Panc1 (cell line): ENCODE data around the gene AP3S2. TPM values are rescaled to one million over a fixed set of nuclear protein-coding genes. Genes with fewer than 3 reads are reported as not detected.

ENCODE experiments used
- ATAC-seq: fragments of 200-7000 bp; cut with Tn5 transposase; 2 replicates; pipeline ENCODE4 v1.9.1; 2020; ENCODE audit warnings: mild to moderate bottlenecking, moderate library complexity
- BruUV-seq: library from RNA; stranded (reverse); fragments of 400-500 nt; replicated peaks from 2 replicates; lab custom pipeline; 2021; lab: Mats Ljungman, UMichigan
- CTCF ChIA-PET: fragments of 300-600 bp; sonication (Branson Sonifier 250); formaldehyde crosslinking; loops from one replicate; lab custom pipeline; 2022; ENCODE audit warnings: antibody characterized with exemption; lab: Charles Lee
- POLR2A ChIA-PET: fragments of 300-600 bp; sonication (Branson Sonifier 250); formaldehyde crosslinking; loops from one replicate; lab custom pipeline; 2022; ENCODE audit warnings: antibody characterized with exemption; lab: Charles Lee
- DNase-seq: peaks from one replicate; pipeline ENCODE4 v3.0.0-alpha.2; 2010; ENCODE audit warnings: low read depth, low spot score
- H3K27ac ChIP-seq: 2 replicates; pipeline ENCODE4 v1.5.1; 2011; ENCODE audit warnings: mild to moderate bottlenecking, low read length, inconsistent platforms
- H3K27me3 ChIP-seq: fragments of 200-500 bp; sonication (Bioruptor generic); 2 replicates; pipeline ENCODE4 v1.6.0; 2014; ENCODE audit warnings: low read length, inconsistent platforms; ENCODE audit not compliant: control insufficient read depth, insufficient read depth
- H3K36me3 ChIP-seq: fragments of 200-500 bp; sonication (Bioruptor generic); 2 replicates; pipeline ENCODE4 v1.5.1; 2014; ENCODE audit warnings: inconsistent platforms, mild to moderate bottlenecking, low read length, moderate library complexity; ENCODE audit not compliant: control insufficient read depth, insufficient read depth
- H3K4me1 ChIP-seq: 2 replicates; pipeline ENCODE4 v1.5.1; 2011; ENCODE audit warnings: inconsistent platforms, mild to moderate bottlenecking, low read length, moderate library complexity; ENCODE audit not compliant: control insufficient read depth, insufficient read depth
- H3K4me3 ChIP-seq, 2 experiments: 2 replicates each; pipeline ENCODE4 v1.5.1; 2011 to 2012; ENCODE audit warnings: low read depth in 2 of 2, low read length in 2 of 2, mild to moderate bottlenecking in 2 of 2, inconsistent platforms in 1 of 2, moderate library complexity in 1 of 2
- H3K9me3 ChIP-seq: fragments of 200-500 bp; sonication (Bioruptor generic); 2 replicates; pipeline ENCODE4 v1.5.1; 2014; ENCODE audit warnings: low read depth, mild to moderate bottlenecking, inconsistent platforms, low read length, moderate library complexity; ENCODE audit not compliant: control insufficient read depth, insufficient read depth
- CTCF ChIP-seq: fragments of 450-650 bp; IDR thresholded peaks from 2 replicates; pipeline ENCODE4 v1.5.1; 2017; ENCODE audit warnings: mild to moderate bottlenecking
- POLR2AphosphoS5 ChIP-seq: IDR thresholded peaks from 2 replicates; pipeline ENCODE4 v1.6.1; 2012; ENCODE audit warnings: mild to moderate bottlenecking, low read depth, low read length, moderate library complexity
- REST ChIP-seq, 2 experiments: IDR thresholded peaks; 2 replicates each; pipeline ENCODE4 v1.6.1; 2011 to 2012; ENCODE audit warnings: low read depth in 2 of 2, control low read depth in 1 of 2, low read length in 1 of 2, mild to moderate bottlenecking in 1 of 2, moderate library complexity in 1 of 2; ENCODE audit not compliant: insufficient read depth in 1 of 2
- SIN3A ChIP-seq: IDR thresholded peaks from 2 replicates; pipeline ENCODE4 v1.6.1; 2012; ENCODE audit warnings: low read depth, mild to moderate bottlenecking, low read length, moderate library complexity, borderline replicate concordance; ENCODE audit not compliant: insufficient read depth
- TCF7L2 ChIP-seq: IDR thresholded peaks from 2 replicates; pipeline ENCODE4 v1.6.1; 2011; ENCODE audit warnings: mild to moderate bottlenecking, low read depth, low read length, inconsistent platforms
- in situ Hi-C: cut with HindIII; loops from 2 replicates; pipeline ENCODE4 v1.10.0; 2016; ENCODE audit warnings: low sequenced_read_pairs, low pct_unique_long_range_greater_than_20kb
- intact Hi-C: fragments of 100-400 bp; cut with micrococcal nuclease; formaldehyde crosslinking; loops from one replicate; pipeline ENCODE4 v1.10.0; 2022; ENCODE audit not compliant: unreplicated experiment
- total RNA-seq: library from RNA; stranded (reverse); gene quantifications from one replicate; pipeline ENCODE4 v1.2.1, GENCODE V29; 2021; ENCODE audit not compliant: unreplicated experiment

The AP3S2 gene
- total RNA-seq, 1 experiment from 2014 or later: 24.6 TPM

- Histone ChIP-seq H3K27ac (no peak overlapping the region), H3K4me1 (no peaks in the 10 kb centered on the region), H3K4me3 (no peak overlapping the region), H3K36me3 (no peaks in the 10 kb centered on the region; the same call in 1 of the 2 replicates), H3K27me3 (no peaks in the 10 kb centered on the region), H3K9me3 (no peaks in the 10 kb centered on the region)
- ChIA-PET POLR2A (no interaction called here), CTCF (no interaction called here)
- DNase-seq (no peak), ATAC-seq (no peak)
- TF ChIP-seq SIN3A: no peak
- no peak for TF ChIP-seq CTCF
- no peak for TF ChIP-seq POLR2AphosphoS5
- no peak for TF ChIP-seq TCF7L2
- TF ChIP-seq REST (IDR thresholded peaks at IDR 0.05; ENCODE audit: insufficient read depth in 1 of 2, low read depth in 2 of 2, low read length in 1 of 2): no peak
- BruUV-seq: no TSS peak
- intact Hi-C loops (no loop called here), in situ Hi-C loops (no loop called here)
Measured at GRCh38 chr15:89792106-89792805, 101.5 kb downstream of the AP3S2 start.

GRCh38 chr15:89790661-89791060 lies 103.1 kb downstream of the AP3S2 start:
- Histone ChIP-seq H3K27me3 (no peaks in the 10 kb centered on the region), H3K9me3 (no peaks in the 10 kb centered on the region), H3K36me3 (no peaks in the 10 kb centered on the region; the same call in 1 of the 2 replicates), H3K4me1 (no peaks in the 10 kb centered on the region), H3K4me3 (no peak overlapping the region), H3K27ac (no peak overlapping the region)
- no peak for DNase-seq
- TF ChIP-seq CTCF (no peak), POLR2AphosphoS5 (no peak), TCF7L2 (no peak), REST (IDR thresholded peaks at IDR 0.05; ENCODE audit: insufficient read depth in 1 of 2, low read depth in 2 of 2, low read length in 1 of 2) (no peak), SIN3A (no peak)
- intact Hi-C loops: no loop called here
- in situ Hi-C loops: no loop called here
- ChIA-PET CTCF (no interaction called here), POLR2A (no interaction called here)
- ATAC-seq: peak; percentile 7; the same call in 1 of the 2 replicates
- no TSS peak for BruUV-seq
